Vagina (tissue), 2 donors: Measurements from ENCODE around the gene DNAH1.

Experiments
- CTCF ChIP-seq, 3 experiments: fragments of 450-650 bp in 2 of 3; fragments of 200-600 bp in 1 of 3; sonication (generic) in 1 of 3; IDR thresholded peaks; one replicate each; pipeline ENCODE4 v1.5.1; 2017 to 2019; ENCODE audit warnings: antibody characterized with exemption in 3 of 3, mild to moderate bottlenecking in 2 of 3, moderate library complexity in 2 of 3
- POLR2A ChIP-seq, 2 donors: fragments of 450-650 bp; IDR thresholded peaks; one replicate each; pipeline ENCODE4 v1.6.1; 2017; ENCODE audit warnings: antibody characterized with exemption in 2 of 2, mild to moderate bottlenecking in 2 of 2, moderate library complexity in 2 of 2
- POLR2AphosphoS5 ChIP-seq, 2 donors: sonication (generic); formaldehyde crosslinking; IDR thresholded peaks; one replicate each; pipeline ENCODE4 v1.9.0; 2017; ENCODE audit warnings: antibody characterized with exemption in 2 of 2, mild to moderate bottlenecking in 2 of 2, low read depth in 1 of 2; ENCODE audit not compliant: insufficient read depth in 1 of 2

- TF ChIP-seq POLR2A (IDR thresholded peaks at IDR 0.05) (no peak), CTCF (IDR thresholded peaks at IDR 0.05) (no peak), POLR2AphosphoS5 (IDR thresholded peaks at IDR 0.05; ENCODE audit: insufficient read depth in 1 of 2, low read depth in 1 of 2) (no peak)
These were observed 68.1 kb downstream of the DNAH1 start for GRCh38 chr3:52384019-52384761.
